ENCODE measurements around the gene PKNOX1. TPM values are rescaled to one million over a fixed set of nuclear protein-coding genes. Genes with fewer than 3 reads are reported as not detected.

The PKNOX1 gene
- total and polyA plus RNA-seq, 9 of the 15 experiments (the other 6 are each of a cell fraction or from before 2014, with no cell fraction given), result 8.8 to 25.9 (median 13.2) TPM

DNA sequence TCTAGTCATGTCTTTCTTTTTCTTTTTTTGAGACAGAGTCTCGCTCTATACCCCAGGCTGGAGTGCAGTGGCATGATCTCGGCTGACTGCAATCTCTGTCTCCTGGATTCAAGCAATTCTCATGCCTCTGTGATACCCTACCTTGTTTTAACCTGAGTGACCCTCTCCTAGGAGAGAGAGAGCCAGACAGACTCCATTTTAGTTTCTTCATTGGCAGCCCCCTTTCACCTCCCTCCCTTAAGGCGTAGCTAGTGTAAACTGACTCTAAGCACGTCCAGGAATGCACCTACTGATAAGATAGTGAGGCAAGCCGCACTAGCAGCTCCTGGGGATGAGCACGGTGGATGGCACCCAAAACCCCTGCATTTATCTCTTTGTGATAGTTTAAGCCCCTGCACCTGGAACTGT is 5.2 kb upstream of the PKNOX1 start (continued):
- no peak for TF ChIP-seq ATF1 (CRISPR knock-in tag; IDR thresholded peaks at IDR 0.05)
- peak; percentile 43; the same call in 1 of the 2 replicates for TF ChIP-seq ATF1 (tag; IDR thresholded peaks at IDR 0.05)
- no peak for TF ChIP-seq ZNF707 (CRISPR knock-in tag; conservative IDR thresholded peaks at IDR 0.05)
- TF ChIP-seq PHB (CRISPR knock-in tag; IDR thresholded peaks at IDR 0.05), result no peak
- TF ChIP-seq IRF2 (CRISPR knock-in tag; IDR thresholded peaks at IDR 0.05), result no peak
- TF ChIP-seq, protein P1, sequence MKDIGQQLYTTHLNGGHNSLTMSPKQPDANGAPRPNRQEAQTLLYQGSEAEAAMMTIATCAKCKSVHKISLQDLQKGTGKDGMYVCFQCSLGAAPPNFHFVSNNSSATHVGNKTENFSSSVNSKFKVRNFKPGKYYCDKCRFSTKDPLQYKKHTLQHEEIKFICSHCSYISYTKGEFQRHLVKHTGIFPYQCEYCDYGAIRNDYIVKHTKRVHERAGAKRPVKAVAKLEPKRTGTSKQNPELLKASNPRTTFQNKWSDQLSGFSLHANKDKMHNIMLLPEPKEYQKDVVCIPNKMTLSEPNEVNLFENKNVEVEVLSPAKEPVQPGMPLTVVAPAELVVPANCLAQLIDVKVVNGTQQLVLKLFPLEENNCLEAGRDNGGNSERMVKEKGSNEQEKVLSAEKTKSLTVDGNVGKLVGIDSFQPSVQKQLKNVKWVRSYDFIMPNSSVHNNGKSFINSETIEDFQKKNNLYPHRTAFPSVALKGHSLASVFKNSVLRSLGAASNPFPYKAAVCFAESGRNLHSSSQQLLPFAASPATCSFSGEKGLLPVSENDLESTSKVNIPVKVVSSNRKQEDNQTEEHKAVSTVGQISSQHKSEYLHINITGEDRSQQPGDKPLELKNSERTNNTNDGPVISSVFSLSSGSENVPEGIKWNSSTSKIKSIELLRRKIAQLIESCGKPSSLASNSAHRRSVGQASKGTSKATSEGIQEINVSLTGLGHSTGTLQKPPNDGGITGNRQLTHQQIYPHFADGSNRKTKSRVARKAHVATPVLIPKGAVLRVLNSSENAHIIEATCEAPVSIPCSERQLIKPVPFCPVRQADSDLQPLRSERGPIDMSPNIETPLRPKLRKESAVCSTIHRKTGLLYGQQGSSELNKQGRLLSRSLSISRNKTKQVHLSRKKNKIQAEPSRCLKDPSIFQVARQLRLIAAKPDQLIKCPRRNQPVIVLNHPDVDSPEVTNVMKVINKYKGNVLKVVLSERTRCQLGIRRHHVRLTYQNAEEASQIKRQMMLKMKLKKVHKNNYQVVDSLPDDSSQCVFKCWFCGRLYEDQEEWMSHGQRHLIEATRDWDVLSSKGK (CRISPR knock-in tag; IDR thresholded peaks at IDR 0.05), result no peak
- TF ChIP-seq, protein P2, sequence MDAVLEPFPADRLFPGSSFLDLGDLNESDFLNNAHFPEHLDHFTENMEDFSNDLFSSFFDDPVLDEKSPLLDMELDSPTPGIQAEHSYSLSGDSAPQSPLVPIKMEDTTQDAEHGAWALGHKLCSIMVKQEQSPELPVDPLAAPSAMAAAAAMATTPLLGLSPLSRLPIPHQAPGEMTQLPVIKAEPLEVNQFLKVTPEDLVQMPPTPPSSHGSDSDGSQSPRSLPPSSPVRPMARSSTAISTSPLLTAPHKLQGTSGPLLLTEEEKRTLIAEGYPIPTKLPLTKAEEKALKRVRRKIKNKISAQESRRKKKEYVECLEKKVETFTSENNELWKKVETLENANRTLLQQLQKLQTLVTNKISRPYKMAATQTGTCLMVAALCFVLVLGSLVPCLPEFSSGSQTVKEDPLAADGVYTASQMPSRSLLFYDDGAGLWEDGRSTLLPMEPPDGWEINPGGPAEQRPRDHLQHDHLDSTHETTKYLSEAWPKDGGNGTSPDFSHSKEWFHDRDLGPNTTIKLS (IDR thresholded peaks at IDR 0.05; ENCODE audit: borderline replicate concordance, low read depth), result no peak
- no peak for TF ChIP-seq SMARCB1 (IDR thresholded peaks at IDR 0.05; ENCODE audit: insufficient read length, low read depth)
- TF ChIP-seq PHF21A (IDR thresholded peaks at IDR 0.05; ENCODE audit: borderline replicate concordance, low read depth), result no peak
- no peak for TF ChIP-seq KDM5B (IDR thresholded peaks at IDR 0.05; ENCODE audit: insufficient replicate concordance, low read depth, low read length)
- no peak for TF ChIP-seq ESRRB (CRISPR knock-in tag; IDR thresholded peaks at IDR 0.05; ENCODE audit: borderline replicate concordance)
- TF ChIP-seq, protein P3, sequence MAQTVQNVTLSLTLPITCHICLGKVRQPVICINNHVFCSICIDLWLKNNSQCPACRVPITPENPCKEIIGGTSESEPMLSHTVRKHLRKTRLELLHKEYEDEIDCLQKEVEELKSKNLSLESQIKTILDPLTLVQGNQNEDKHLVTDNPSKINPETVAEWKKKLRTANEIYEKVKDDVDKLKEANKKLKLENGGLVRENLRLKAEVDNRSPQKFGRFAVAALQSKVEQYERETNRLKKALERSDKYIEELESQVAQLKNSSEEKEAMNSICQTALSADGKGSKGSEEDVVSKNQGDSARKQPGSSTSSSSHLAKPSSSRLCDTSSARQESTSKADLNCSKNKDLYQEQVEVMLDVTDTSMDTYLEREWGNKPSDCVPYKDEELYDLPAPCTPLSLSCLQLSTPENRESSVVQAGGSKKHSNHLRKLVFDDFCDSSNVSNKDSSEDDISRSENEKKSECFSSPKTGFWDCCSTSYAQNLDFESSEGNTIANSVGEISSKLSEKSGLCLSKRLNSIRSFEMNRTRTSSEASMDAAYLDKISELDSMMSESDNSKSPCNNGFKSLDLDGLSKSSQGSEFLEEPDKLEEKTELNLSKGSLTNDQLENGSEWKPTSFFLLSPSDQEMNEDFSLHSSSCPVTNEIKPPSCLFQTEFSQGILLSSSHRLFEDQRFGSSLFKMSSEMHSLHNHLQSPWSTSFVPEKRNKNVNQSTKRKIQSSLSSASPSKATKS (CRISPR knock-in tag; IDR thresholded peaks at IDR 0.05), result no peak
- TF ChIP-seq, protein P4, sequence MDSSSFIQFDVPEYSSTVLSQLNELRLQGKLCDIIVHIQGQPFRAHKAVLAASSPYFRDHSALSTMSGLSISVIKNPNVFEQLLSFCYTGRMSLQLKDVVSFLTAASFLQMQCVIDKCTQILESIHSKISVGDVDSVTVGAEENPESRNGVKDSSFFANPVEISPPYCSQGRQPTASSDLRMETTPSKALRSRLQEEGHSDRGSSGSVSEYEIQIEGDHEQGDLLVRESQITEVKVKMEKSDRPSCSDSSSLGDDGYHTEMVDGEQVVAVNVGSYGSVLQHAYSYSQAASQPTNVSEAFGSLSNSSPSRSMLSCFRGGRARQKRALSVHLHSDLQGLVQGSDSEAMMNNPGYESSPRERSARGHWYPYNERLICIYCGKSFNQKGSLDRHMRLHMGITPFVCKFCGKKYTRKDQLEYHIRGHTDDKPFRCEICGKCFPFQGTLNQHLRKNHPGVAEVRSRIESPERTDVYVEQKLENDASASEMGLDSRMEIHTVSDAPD (CRISPR knock-in tag; IDR thresholded peaks at IDR 0.05), result no peak
- no peak for TF ChIP-seq SLC30A9 (CRISPR knock-in tag; IDR thresholded peaks at IDR 0.05)
- no peak for TF ChIP-seq POLR2B (IDR thresholded peaks at IDR 0.05; ENCODE audit: low read depth, partially characterized antibody)
- TF ChIP-seq TCF7 (IDR thresholded peaks at IDR 0.05; ENCODE audit: borderline replicate concordance), result no peak
- TF ChIP-seq DIDO1 (tag; IDR thresholded peaks at IDR 0.05; ENCODE audit: low read depth), result no peak
- no peak for TF ChIP-seq NCOA1 (IDR thresholded peaks at IDR 0.05; ENCODE audit: low read depth)
- no peak for TF ChIP-seq MBD2 (IDR thresholded peaks at IDR 0.05; ENCODE audit: borderline replicate concordance, low read depth)
- TF ChIP-seq, protein P5, sequence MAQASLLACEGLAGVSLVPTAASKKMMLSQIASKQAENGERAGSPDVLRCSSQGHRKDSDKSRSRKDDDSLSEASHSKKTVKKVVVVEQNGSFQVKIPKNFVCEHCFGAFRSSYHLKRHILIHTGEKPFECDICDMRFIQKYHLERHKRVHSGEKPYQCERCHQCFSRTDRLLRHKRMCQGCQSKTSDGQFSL (CRISPR knock-in tag; IDR thresholded peaks at IDR 0.05), result no peak
- TF ChIP-seq, protein P5 (tag; IDR thresholded peaks at IDR 0.05), result peak in 1 of 2 experiments; percentile 61; a peak in 1 of 4 replicates

Measured in K562 (cell line).